ENCODE measurements around the gene SLC16A11. TPM values are rescaled to one million over a fixed set of nuclear protein-coding genes. Genes with fewer than 3 reads are reported as not detected.

Gene SLC16A11
- total and polyA plus RNA-seq, 8 donors: 0.61 to 17.3 (median 3.0) TPM

DNA sequence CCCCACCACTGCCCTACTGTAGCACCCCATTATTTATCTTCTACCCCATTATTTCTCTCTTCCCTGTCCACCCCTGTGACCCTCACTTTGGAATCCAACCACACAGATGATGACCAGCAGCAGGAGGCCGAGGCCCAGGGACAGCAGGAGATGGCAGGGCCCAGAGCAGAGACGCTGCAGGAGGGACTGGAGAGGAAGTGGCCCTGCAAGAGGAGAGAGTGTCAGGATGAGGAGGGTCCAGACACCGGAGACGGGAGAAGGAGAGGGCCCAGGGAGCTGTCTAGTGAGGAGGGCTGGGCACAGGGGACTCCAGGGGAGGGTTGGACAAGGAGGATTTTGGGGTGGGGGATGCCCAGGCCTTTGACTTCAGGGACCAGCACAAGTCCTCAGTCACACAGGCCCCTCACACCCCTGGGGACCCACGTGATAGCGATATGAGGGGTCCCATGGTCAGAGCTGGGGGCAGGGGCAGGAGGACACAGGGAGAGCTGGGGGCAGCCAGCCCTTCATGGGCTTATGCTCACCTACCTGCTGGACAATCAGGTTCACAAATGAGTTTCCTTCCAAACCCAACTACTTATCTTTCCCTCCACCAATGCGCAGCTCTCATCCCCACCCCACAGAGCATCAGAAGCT is 34.1 kb upstream of the SLC16A11 start:
- Histone ChIP-seq H3K4me3 (no peak overlapping the region), H3K36me3 (no peaks in the 10 kb centered on the region), H3K27ac (no peak overlapping the region), H3K4me1 (no peaks in the 10 kb centered on the region), H3K27me3 (no peaks in the 10 kb centered on the region), H3K9me3 (no peaks in the 10 kb centered on the region)
- TF ChIP-seq, protein P1, sequence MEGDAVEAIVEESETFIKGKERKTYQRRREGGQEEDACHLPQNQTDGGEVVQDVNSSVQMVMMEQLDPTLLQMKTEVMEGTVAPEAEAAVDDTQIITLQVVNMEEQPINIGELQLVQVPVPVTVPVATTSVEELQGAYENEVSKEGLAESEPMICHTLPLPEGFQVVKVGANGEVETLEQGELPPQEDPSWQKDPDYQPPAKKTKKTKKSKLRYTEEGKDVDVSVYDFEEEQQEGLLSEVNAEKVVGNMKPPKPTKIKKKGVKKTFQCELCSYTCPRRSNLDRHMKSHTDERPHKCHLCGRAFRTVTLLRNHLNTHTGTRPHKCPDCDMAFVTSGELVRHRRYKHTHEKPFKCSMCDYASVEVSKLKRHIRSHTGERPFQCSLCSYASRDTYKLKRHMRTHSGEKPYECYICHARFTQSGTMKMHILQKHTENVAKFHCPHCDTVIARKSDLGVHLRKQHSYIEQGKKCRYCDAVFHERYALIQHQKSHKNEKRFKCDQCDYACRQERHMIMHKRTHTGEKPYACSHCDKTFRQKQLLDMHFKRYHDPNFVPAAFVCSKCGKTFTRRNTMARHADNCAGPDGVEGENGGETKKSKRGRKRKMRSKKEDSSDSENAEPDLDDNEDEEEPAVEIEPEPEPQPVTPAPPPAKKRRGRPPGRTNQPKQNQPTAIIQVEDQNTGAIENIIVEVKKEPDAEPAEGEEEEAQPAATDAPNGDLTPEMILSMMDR (IDR thresholded peaks at IDR 0.05): no peak
- 76 to 80% methylated on average over 7 of the region's 7 CpGs for WGBS, 2 donors
- DNase-seq (peak in 1 of 6 donors; percentile 37), ATAC-seq (no peak), FAIRE-seq (no peak)
- intact Hi-C loops (cut with DNase I): no loop called here

DNA sequence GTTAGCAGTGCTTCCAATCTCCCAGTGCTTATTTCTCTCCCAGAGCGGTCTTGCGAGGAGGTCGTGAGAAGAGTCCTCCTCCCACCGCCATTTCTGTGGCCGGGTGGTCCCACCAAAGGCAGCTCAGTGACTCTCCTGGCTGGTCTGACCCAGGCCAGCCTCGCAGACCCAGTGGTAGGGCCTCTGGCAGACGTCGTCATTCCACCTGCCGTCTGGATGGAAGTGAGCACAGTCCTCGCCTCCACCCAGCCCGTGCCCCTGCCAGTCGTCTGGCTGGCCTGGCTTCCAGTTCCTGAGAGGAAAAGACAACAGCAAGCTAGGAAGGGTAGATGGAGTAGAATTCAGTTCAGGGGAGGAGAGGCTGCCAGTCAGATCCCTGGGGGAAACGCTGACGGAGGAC is 31.0 kb upstream of the SLC16A11 start:
- Histone ChIP-seq H3K9me3 (no peaks in the 10 kb centered on the region), H3K27me3 (no peaks in the 10 kb centered on the region), H3K27ac (no peak overlapping the region), H3K4me3 (no peak overlapping the region), H3K4me1 (no peaks in the 10 kb centered on the region), H3K36me3 (no peaks in the 10 kb centered on the region)
- WGBS, 2 donors: 66 to 68% methylated on average over 14 of the region's 14 CpGs
- TF ChIP-seq, protein P1 (IDR thresholded peaks at IDR 0.05): no peak
- DNase-seq (peak in 1 of 6 donors; percentile 21), ATAC-seq (no peak), FAIRE-seq (no peak)
- intact Hi-C loops (cut with DNase I): no loop called here

DNA sequence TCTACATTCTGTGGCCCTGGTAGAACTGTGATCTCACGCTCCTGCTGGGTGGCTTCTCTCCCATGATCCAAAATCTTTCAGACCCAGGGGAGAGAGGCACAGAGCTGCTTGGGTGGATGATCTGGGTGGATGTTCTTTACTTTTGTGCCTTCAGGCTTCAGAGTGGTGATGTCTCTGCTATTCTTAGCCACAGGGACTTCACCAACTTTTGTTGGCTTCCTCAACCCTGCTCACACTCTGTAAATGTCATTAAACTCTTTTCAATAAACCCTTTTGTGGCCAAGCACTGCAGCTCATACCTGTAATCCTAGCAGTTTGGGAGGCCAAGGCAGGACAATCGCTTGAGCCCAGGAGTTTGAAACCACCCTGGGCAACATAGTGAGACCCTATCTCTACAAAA is 28.5 kb upstream of the SLC16A11 start:
- no peak for ATAC-seq

DNA sequence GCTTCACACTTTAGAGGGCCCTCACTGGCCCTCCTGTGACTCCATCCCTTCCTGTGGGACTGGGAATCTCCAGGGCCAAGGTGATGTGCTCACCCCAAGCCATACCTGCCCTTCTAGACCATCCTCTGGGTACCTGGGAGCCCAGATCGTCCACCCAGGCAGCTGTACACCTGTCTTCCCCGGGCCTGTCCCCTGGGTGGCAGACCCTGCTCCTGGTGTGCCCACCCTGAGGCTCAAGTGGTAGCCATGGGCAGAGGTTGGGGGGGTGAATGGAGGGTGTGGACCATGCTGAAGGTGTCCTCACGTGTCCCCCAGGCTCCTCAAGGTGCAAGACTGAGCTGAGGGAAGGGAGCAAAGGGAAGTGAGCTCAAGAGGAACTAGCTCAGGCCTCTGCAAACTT is 26.8 kb upstream of the SLC16A11 start:
- Histone ChIP-seq H3K27me3 (no peaks in the 10 kb centered on the region), H3K9me3 (no peaks in the 10 kb centered on the region), H3K4me1 (no peaks in the 10 kb centered on the region), H3K27ac (no peak overlapping the region), H3K36me3 (no peaks in the 10 kb centered on the region), H3K4me3 (no peak overlapping the region)
- intact Hi-C loops (cut with DNase I): no loop called here
- TF ChIP-seq, protein P1 (IDR thresholded peaks at IDR 0.05): no peak
- ATAC-seq (no peak), FAIRE-seq (no peak), DNase-seq (peak in 1 of 6 donors; percentile 41)
- WGBS, 2 donors: 53 to 82% methylated on average over 3 of the region's 3 CpGs

More for the DNA sequence above, 28.5 kb upstream of the SLC16A11 start:
- no peak overlapping the region for H3K27ac ChIP-seq
- WGBS, 2 donors: 77 to 82% methylated on average over 2 of the region's 2 CpGs
- H3K4me1 ChIP-seq: no peaks in the 10 kb centered on the region
- TF ChIP-seq, protein P1 (IDR thresholded peaks at IDR 0.05): no peak
- H3K9me3 ChIP-seq: no peaks in the 10 kb centered on the region
- H3K27me3 ChIP-seq: no peaks in the 10 kb centered on the region
- FAIRE-seq (no peak), DNase-seq (no peak)
- no peaks in the 10 kb centered on the region for H3K36me3 ChIP-seq
- intact Hi-C loops (cut with DNase I): no loop called here
- no peak overlapping the region for H3K4me3 ChIP-seq

DNA sequence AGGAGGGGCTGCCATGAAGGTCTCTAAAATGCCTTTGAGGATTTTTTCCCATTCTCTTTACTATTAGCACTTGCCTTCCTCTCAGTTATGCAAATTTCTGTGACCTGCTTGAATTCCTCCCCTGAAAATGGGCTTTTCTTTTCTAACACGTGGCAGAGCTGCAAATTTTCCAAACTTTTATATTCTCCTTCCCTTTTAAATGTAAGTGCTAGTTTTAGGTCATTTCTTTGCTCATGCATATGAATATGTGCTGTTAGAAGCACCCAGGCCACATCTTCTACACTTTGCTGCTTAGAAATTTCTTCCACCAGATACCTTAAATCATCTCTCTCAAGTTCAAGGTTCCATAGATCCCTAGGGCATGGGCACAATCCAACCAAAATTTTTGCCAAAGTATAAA is 24.4 kb upstream of the SLC16A11 start:
- ATAC-seq (no peak), FAIRE-seq (no peak), DNase-seq (no peak)
- Histone ChIP-seq H3K9me3 (no peaks in the 10 kb centered on the region), H3K27ac (no peak overlapping the region), H3K27me3 (no peaks in the 10 kb centered on the region), H3K4me1 (no peaks in the 10 kb centered on the region), H3K36me3 (no peaks in the 10 kb centered on the region), H3K4me3 (no peak overlapping the region)
- 14 to 17% methylated on average over 1 of the region's 1 CpG for WGBS, 2 donors
- TF ChIP-seq, protein P1 (IDR thresholded peaks at IDR 0.05): no peak
- intact Hi-C loops (cut with DNase I): no loop called here

All from pancreas (tissue), 10 donors.